Vein endothelial cell (primary cell): ENCODE results near the gene TMEM18. TPM values are rescaled to one million over a fixed set of nuclear protein-coding genes. Genes with fewer than 3 reads are reported as not detected.

Experiments used
- total RNA-seq: library from RNA; depleted of rRNA; stranded (reverse); fragments of >200 nt; gene quantifications from 2 replicates; pipeline ENCODE4 v1.2.3, GENCODE V29; 2012

Gene TMEM18
- total RNA-seq, result 12.1 and 18.2 TPM in 2 replicates

DNA sequence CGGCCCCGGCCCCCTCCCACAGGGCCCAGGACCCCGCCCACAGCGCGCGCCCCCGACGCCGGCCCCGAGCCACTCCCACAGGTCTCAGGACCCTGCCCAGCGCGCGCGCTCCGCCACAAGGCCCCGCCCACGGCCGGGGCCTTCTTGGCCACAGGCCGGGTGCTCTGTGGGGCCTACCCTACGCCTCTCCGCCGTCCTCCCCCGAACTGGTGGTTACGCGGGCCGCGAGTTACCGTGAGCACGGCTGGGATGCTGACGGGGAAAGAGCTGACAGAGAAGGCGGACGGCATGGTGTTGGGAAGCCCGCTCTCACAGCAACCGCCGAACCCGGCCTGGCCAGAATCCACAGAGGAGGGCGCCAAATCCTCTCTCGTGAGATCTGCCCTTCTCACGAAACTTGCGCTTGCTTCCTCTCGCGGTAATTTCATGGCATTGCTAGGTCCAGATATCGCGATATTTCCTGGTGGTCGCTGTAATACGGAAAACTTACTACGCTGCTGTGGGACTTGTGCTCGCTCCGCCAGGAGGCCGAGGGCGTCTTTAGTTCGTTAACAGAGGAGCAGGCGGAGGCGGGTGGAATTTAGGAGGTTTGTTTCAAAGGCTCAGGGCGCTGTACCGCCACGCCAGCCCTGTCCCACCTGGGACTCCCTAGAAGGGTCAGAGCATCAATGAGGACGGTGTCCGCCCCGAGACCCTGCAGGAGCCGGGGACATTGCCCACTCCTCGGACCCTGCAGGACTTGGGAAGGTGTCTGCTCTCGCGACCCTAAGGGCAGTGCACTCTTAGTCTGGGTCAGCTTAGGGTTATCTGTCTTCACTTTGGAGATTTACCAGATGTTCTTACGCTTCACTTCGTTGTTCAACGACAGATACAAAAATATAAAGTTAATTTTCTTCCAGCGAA is at the start of gene TMEM18:
Gene TMEM18 (minus strand): TSS at position 351 of the 903 bp plus-strand sequence. CDS start 61 bp downstream, at position 290.

